H1 (cell line): ENCODE results near the gene ATR. TPM values are rescaled to one million over a fixed set of nuclear protein-coding genes. Genes with fewer than 3 reads are reported as not detected.

Source experiments
- CTCF ChIA-PET: fragments of 300-600 bp; sonication (Branson Sonifier 250); formaldehyde crosslinking; loops from one replicate; lab custom pipeline; 2021; ENCODE audit not compliant: partially characterized antibody; lab: Charles Lee
- POLR2A ChIA-PET: fragments of 300-600 bp; sonication (Branson Sonifier 250); formaldehyde crosslinking; loops from one replicate; lab custom pipeline; 2021; ENCODE audit warnings: inconsistent platforms; ENCODE audit not compliant: partially characterized antibody; lab: Charles Lee
- DNase-seq, 2 experiments: peaks; one replicate each; pipeline versions ENCODE4 v3.0.0 to v3.0.0-alpha.2; 2010 to 2022; ENCODE audit warnings: low spot score in 2 of 2, low read depth in 1 of 2, mixed read lengths in 1 of 2
- FAIRE-seq: peaks from 2 replicates; lab custom pipeline; 2011; peaks lifted over from hg19 to GRCh38; lab: Jason Lieb, UNC
- H2AFZ ChIP-seq: 2 replicates; pipeline ENCODE4 v1.8.1; 2012; ENCODE audit warnings: low read length, inconsistent platforms
- H2AK5ac ChIP-seq: 2 replicates; pipeline ENCODE4 v1.6.1; 2013; ENCODE audit warnings: low read depth, low read length
- H2BK120ac ChIP-seq: replicated peaks from 2 replicates; pipeline ENCODE3; 2013; ENCODE audit warnings: low read depth, low read length, inconsistent platforms
- H2BK12ac ChIP-seq: 2 replicates; pipeline ENCODE4 v1.6.1; 2013; ENCODE audit warnings: low read depth, low read length
- H2BK15ac ChIP-seq: 2 replicates; pipeline ENCODE4 v1.6.1; 2013; ENCODE audit warnings: low read length
- H2BK20ac ChIP-seq: 2 replicates; pipeline ENCODE4 v1.6.1; 2013; ENCODE audit warnings: low read length
- H2BK5ac ChIP-seq: 2 replicates; pipeline ENCODE4 v1.6.1; 2013; ENCODE audit warnings: low read depth, low read length
- H3K14ac ChIP-seq: 2 replicates; pipeline ENCODE4 v1.6.1; 2013; ENCODE audit warnings: inconsistent platforms; ENCODE audit not compliant: insufficient read length
- H3K18ac ChIP-seq: 2 replicates; pipeline ENCODE4 v1.6.1; 2013; ENCODE audit warnings: low read length; ENCODE audit errors: extremely low read depth
- H3K23ac ChIP-seq: 2 replicates; pipeline ENCODE4 v1.6.1; 2013; ENCODE audit warnings: inconsistent platforms; ENCODE audit not compliant: insufficient read length
- H3K23me2 ChIP-seq: 2 replicates; pipeline ENCODE4 v1.6.1; 2013; ENCODE audit warnings: low read depth, low read length
- H3K27ac ChIP-seq: 2 replicates; pipeline ENCODE4 v1.6.1; 2011; ENCODE audit warnings: low read depth, low read length, inconsistent platforms
- H3K27me3 ChIP-seq, 4 experiments: replicated peaks in 1 of 4; 1 replicate in 1 of 4; 2 replicates in 3 of 4; pipeline versions ENCODE4 v1.6.1 to v1.8.1; 2011 to 2013; ENCODE audit warnings: low read length in 3 of 4, mild to moderate bottlenecking in 3 of 4, inconsistent platforms in 2 of 4, mixed read lengths in 2 of 4, moderate library complexity in 1 of 4; ENCODE audit not compliant: control insufficient read depth in 3 of 4, insufficient read depth in 3 of 4; ENCODE audit errors: extremely low read depth in 1 of 4
- H3K36me3 ChIP-seq, 4 experiments: 2 replicates each; pipeline versions ENCODE4 v1.6.1 to v1.8.1; 2011 to 2013; ENCODE audit warnings: mild to moderate bottlenecking in 4 of 4, low read length in 3 of 4, moderate library complexity in 2 of 4, control low read depth in 1 of 4, inconsistent platforms in 1 of 4; ENCODE audit not compliant: insufficient read depth in 4 of 4, control insufficient read depth in 2 of 4
- H3K4ac ChIP-seq: replicated peaks from 2 replicates; pipeline ENCODE3; 2013; ENCODE audit warnings: low read length, low read depth, mixed read lengths, inconsistent platforms; ENCODE audit not compliant: insufficient read length
- H3K4me1 ChIP-seq, 4 experiments: replicated peaks in 1 of 4; 1 replicate in 1 of 4; 2 replicates in 3 of 4; pipeline versions ENCODE4 v1.6.1 to v1.8.1; 2011 to 2013; ENCODE audit warnings: low read length in 3 of 4, inconsistent platforms in 2 of 4, mixed read lengths in 1 of 4; ENCODE audit not compliant: insufficient read depth in 4 of 4, control insufficient read depth in 3 of 4
- H3K4me2 ChIP-seq, 2 experiments: 2 replicates each; pipeline versions ENCODE4 v1.6.1 to v1.8.1; 2011 to 2013; ENCODE audit warnings: low read depth in 2 of 2, low read length in 2 of 2, control low read depth in 1 of 2, inconsistent platforms in 1 of 2, mild to moderate bottlenecking in 1 of 2; ENCODE audit not compliant: insufficient read depth in 1 of 2
- H3K4me3 ChIP-seq, 4 experiments: fragments of 200-600, 300-600 bp in 1 of 4; sonication (generic), shearing (Covaris generic), sonication (Bioruptor Twin) in 1 of 4; 2 replicates each; pipeline versions ENCODE4 v1.5.1 to v1.8.1; 2011 to 2016; ENCODE audit warnings: low read length in 4 of 4, low read depth in 3 of 4, control low read depth in 2 of 4, inconsistent platforms in 2 of 4, mild to moderate bottlenecking in 2 of 4, mixed read lengths in 1 of 4, moderate library complexity in 1 of 4; ENCODE audit not compliant: insufficient read depth in 2 of 4; ENCODE audit errors: extremely low read depth in 1 of 4
- H3K56ac ChIP-seq: replicated peaks from 2 replicates; pipeline ENCODE3; 2013; ENCODE audit warnings: low read depth, mild to moderate bottlenecking, mixed read lengths, low read length, inconsistent platforms; ENCODE audit not compliant: insufficient read length
- H3K79me1 ChIP-seq: 2 replicates; pipeline ENCODE4 v1.6.1; 2013; ENCODE audit warnings: low read depth, low read length, control low read depth
- H3K79me2 ChIP-seq, 2 experiments: 2 replicates each; pipeline versions ENCODE4 v1.6.1 to v1.8.1; 2012 to 2013; ENCODE audit warnings: low read length in 2 of 2, mild to moderate bottlenecking in 2 of 2, inconsistent platforms in 1 of 2; ENCODE audit not compliant: insufficient read depth in 2 of 2, control insufficient read depth in 1 of 2
- H3K9ac ChIP-seq, 4 experiments: replicated peaks in 1 of 4; 1 replicate in 1 of 4; 2 replicates in 3 of 4; pipeline versions ENCODE4 v1.6.1 to v1.8.1; 2011 to 2013; ENCODE audit warnings: low read depth in 3 of 4, low read length in 3 of 4, control low read depth in 2 of 4, mild to moderate bottlenecking in 2 of 4, moderate library complexity in 2 of 4, inconsistent platforms in 1 of 4; ENCODE audit errors: extremely low read depth in 1 of 4
- H3K9me3 ChIP-seq, 2 experiments: 2 replicates each; pipeline versions ENCODE4 v1.6.1 to v1.8.1; 2012 to 2013; ENCODE audit warnings: mild to moderate bottlenecking in 2 of 2, moderate library complexity in 2 of 2, control low read depth in 1 of 2, inconsistent platforms in 1 of 2, low read depth in 1 of 2, low read length in 1 of 2, mixed read lengths in 1 of 2; ENCODE audit not compliant: insufficient read depth in 2 of 2
- H4K20me1 ChIP-seq, 2 experiments: replicated peaks in 1 of 2; 2 replicates each; pipeline versions ENCODE3 to v1.8.1; 2011 to 2013; ENCODE audit warnings: inconsistent platforms in 2 of 2, low read length in 2 of 2, mild to moderate bottlenecking in 1 of 2; ENCODE audit not compliant: insufficient read depth in 2 of 2, control insufficient read depth in 1 of 2
- H4K5ac ChIP-seq: 2 replicates; pipeline ENCODE4 v1.6.1; 2013; ENCODE audit warnings: low read length, low read depth, mixed read lengths, inconsistent platforms; ENCODE audit not compliant: insufficient read length
- H4K8ac ChIP-seq: 2 replicates; pipeline ENCODE4 v1.8.0; 2013; ENCODE audit warnings: mild to moderate bottlenecking, moderate library complexity, low read length, inconsistent platforms; ENCODE audit not compliant: insufficient read depth; ENCODE audit errors: extremely low read depth
- H4K91ac ChIP-seq: replicated peaks from 2 replicates; pipeline ENCODE3; 2013; ENCODE audit warnings: low read length, mixed read lengths, inconsistent platforms; ENCODE audit not compliant: insufficient read length
- BRCA1 ChIP-seq: IDR thresholded peaks from 2 replicates; pipeline ENCODE4 v1.6.1; 2012; ENCODE audit warnings: low read depth, low read length, improper control_type of control experiment
- CBX8 ChIP-seq: fragments of 300-800, 300-1000 bp; sonication (generic); IDR thresholded peaks from 2 replicates; pipeline ENCODE4 v1.7.1; 2016; ENCODE audit warnings: low read depth, low read length, borderline replicate concordance
- CTCF ChIP-seq, 3 experiments: IDR thresholded peaks; 1 replicate in 2 of 3; 2 replicates in 1 of 3; pipeline versions ENCODE4 v1.5.1 to v1.6.1; 2011; ENCODE audit warnings: low read length in 3 of 3, mild to moderate bottlenecking in 3 of 3, inconsistent platforms in 2 of 3, low read depth in 1 of 3, moderate library complexity in 1 of 3; ENCODE audit not compliant: insufficient read depth in 1 of 3; ENCODE audit errors: control extremely low read depth in 1 of 3
- EGR1 ChIP-seq: IDR thresholded peaks from 2 replicates; pipeline ENCODE4 v1.6.1; 2011; ENCODE audit warnings: low read depth, low read length, borderline replicate concordance
- EZH2 ChIP-seq: fragments of 200-600 bp; sonication (generic); IDR thresholded peaks from 2 replicates; pipeline ENCODE4 v1.7.1; 2012; ENCODE audit warnings: low read depth, mild to moderate bottlenecking, moderate library complexity, low read length, inconsistent platforms; ENCODE audit not compliant: severe bottlenecking
- FOSL1 ChIP-seq: IDR thresholded peaks from 2 replicates; pipeline ENCODE4 v1.6.1; 2011; ENCODE audit warnings: mild to moderate bottlenecking, low read depth, low read length, moderate library complexity; ENCODE audit not compliant: insufficient read depth
- HDAC2 ChIP-seq, 2 experiments: fragments of 300-600 bp in 1 of 2; sonication (generic) in 1 of 2; IDR thresholded peaks; 2 replicates each; pipeline ENCODE4 v1.6.1; 2011 to 2012; ENCODE audit warnings: low read depth in 2 of 2, low read length in 2 of 2, mild to moderate bottlenecking in 2 of 2, moderate library complexity in 2 of 2, borderline replicate concordance in 1 of 2, inconsistent platforms in 1 of 2
- SIN3A ChIP-seq, 2 experiments: IDR thresholded peaks in 1 of 2; conservative IDR thresholded peaks in 1 of 2; 2 replicates each; pipeline ENCODE4 v1.6.1; 2011 to 2012; ENCODE audit warnings: low read length in 2 of 2, improper control_type of control experiment in 1 of 2, low read depth in 1 of 2, mild to moderate bottlenecking in 1 of 2
- SIX5 ChIP-seq: IDR thresholded peaks from 2 replicates; pipeline ENCODE4 v1.6.1; 2011; ENCODE audit warnings: mild to moderate bottlenecking, low read depth, low read length
- SRF ChIP-seq: IDR thresholded peaks from 2 replicates; pipeline ENCODE4 v1.6.1; 2011; ENCODE audit warnings: mild to moderate bottlenecking, low read depth, low read length, moderate library complexity
- TBP ChIP-seq: IDR thresholded peaks from 2 replicates; pipeline ENCODE4 v1.6.1; 2011; ENCODE audit warnings: low read depth, low read length, improper control_type of control experiment
- YY1 ChIP-seq: IDR thresholded peaks from 2 replicates; pipeline ENCODE4 v1.6.1; 2011; ENCODE audit warnings: low read depth, mild to moderate bottlenecking, low read length
- polyA plus RNA-seq, 7 experiments: library from polyadenylated mRNA; depleted of rRNA in 3 of 7; stranded (reverse) in 5 of 7; unstranded in 2 of 7; fragments of >200 nt in 5 of 7; fragments of 200-250 nt in 2 of 7; gene quantifications; 1 replicate in 5 of 7; 2 replicates in 1 of 7; 4 replicates in 1 of 7; pipeline versions ENCODE4 v1.2.1 to v1.2.3, GENCODE V29; 2011 to 2013; ENCODE audit warnings: missing spikeins in 2 of 7, mixed read lengths in 2 of 7
- total RNA-seq: library from RNA; stranded (reverse); fragmentation: NEBNext Ultra II Directional; extraction: Animal tissue kit (Norgen Biotek cat#: 25700); gene quantifications from 2 replicates; pipeline ENCODE4 v1.2.1, GENCODE V29; 2021

The ATR gene
- total and polyA plus RNA-seq, 2 of the 8 experiments (the other 6 are each of a cell fraction or from before 2014, with no cell fraction given), result 8.4 to 23.2 TPM

DNA sequence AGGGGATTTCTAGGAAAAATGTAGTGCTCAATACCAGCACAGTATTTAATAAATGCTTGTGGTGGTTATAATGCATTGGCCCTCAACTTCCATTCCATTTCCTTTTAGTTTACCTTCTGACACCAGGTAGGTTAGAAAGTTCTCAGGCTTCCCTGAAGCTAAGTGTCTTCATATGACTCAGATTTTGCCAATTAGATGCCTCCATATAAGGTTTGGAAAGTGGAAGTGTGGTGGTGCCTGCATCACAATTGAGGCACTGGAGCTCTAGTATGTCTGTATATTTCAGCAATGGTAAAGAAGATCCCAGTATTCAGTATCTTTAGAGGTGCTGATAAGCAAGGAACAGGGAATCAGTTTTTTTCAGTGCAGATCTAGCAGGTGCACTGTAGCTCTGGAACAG is 149.0 kb downstream of the ATR start:
- Histone ChIP-seq H3K9ac (no peak overlapping the region), H3K36me3 (peaks cover 0 to 8% (median 5%) of the 10 kb centered on the region in 4 experiments; a peak in 5 of 8 replicates), H3K4me3 (no peak overlapping the region), H3K14ac (no peak overlapping the region), H3K27ac (no peak overlapping the region), H2BK120ac (no peak overlapping the region), H2BK12ac (no peak overlapping the region), H3K4me1 (no peaks in the 10 kb centered on the region), H4K8ac (no peak overlapping the region), H3K79me1 (no peaks in the 10 kb centered on the region), H4K5ac (no peak overlapping the region), H4K20me1 (no peaks in the 10 kb centered on the region), H2AK5ac (no peak overlapping the region), H3K4me2 (no peak overlapping the region), H3K79me2 (0 out of 4 replicates have a peak, but pooled peaks cover 0 to 4% of the 10 kb centered on the region in 2 experiments), H3K56ac (no peak overlapping the region), H3K18ac (no peak overlapping the region), H4K91ac (no peak overlapping the region), H2BK15ac (no peak overlapping the region), H2BK20ac (no peak overlapping the region), H2BK5ac (no peak overlapping the region), H3K9me3 (no peaks in the 10 kb centered on the region), H2AFZ (no peak overlapping the region), H3K23ac (no peak overlapping the region), H3K4ac (no peak overlapping the region), H3K23me2 (no peaks in the 10 kb centered on the region), H3K27me3 (no peaks in the 10 kb centered on the region)
- no peak for FAIRE-seq
- ChIA-PET CTCF (interaction anchor here (0.7 kb wide), 1 partner anchor 440 kb away, joined by 3 read pairs; no protein-coding TSS in a partner anchor), POLR2A (no interaction called here)
- DNase-seq, result no peak
- no peak for TF ChIP-seq CTCF (IDR thresholded peaks at IDR 0.05; ENCODE audit: control extremely low read depth in 1 of 3, insufficient read depth in 1 of 3, low read depth in 1 of 3, low read length in 3 of 3)
- no peak for TF ChIP-seq EZH2
- no peak for TF ChIP-seq SIX5
- no peak for TF ChIP-seq SIN3A (conservative IDR thresholded peaks at IDR 0.05 in 1 of 2, IDR thresholded peaks at IDR 0.05 in 1 of 2; ENCODE audit: low read depth in 1 of 2, low read length in 2 of 2)
- TF ChIP-seq TBP, result no peak
- no peak for TF ChIP-seq YY1
- no peak for TF ChIP-seq CBX8
- no peak for TF ChIP-seq FOSL1
- no peak for TF ChIP-seq BRCA1
- TF ChIP-seq HDAC2 (IDR thresholded peaks at IDR 0.05; ENCODE audit: borderline replicate concordance in 1 of 2, low read depth in 2 of 2, low read length in 2 of 2), result no peak
- no peak for TF ChIP-seq SRF
- TF ChIP-seq EGR1, result no peak
